Vagina (tissue), 2 donors: ENCODE measurements around the gene INSRR.

Experiments
- POLR2A ChIP-seq, 2 donors: fragments of 450-650 bp; IDR thresholded peaks; one replicate each; pipeline ENCODE4 v1.6.1; 2017; ENCODE audit warnings: antibody characterized with exemption in 2 of 2, mild to moderate bottlenecking in 2 of 2, moderate library complexity in 2 of 2
- POLR2AphosphoS5 ChIP-seq, 2 donors: sonication (generic); formaldehyde crosslinking; IDR thresholded peaks; one replicate each; pipeline ENCODE4 v1.9.0; 2017; ENCODE audit warnings: antibody characterized with exemption in 2 of 2, mild to moderate bottlenecking in 2 of 2, low read depth in 1 of 2; ENCODE audit not compliant: insufficient read depth in 1 of 2
- TF ChIP-seq, protein P1 (sequence below), 3 experiments: fragments of 450-650 bp in 2 of 3; fragments of 200-600 bp in 1 of 3; sonication (generic) in 1 of 3; IDR thresholded peaks; one replicate each; pipeline ENCODE4 v1.5.1; 2017 to 2019; ENCODE audit warnings: antibody characterized with exemption in 3 of 3, mild to moderate bottlenecking in 2 of 3, moderate library complexity in 2 of 3

DNA sequence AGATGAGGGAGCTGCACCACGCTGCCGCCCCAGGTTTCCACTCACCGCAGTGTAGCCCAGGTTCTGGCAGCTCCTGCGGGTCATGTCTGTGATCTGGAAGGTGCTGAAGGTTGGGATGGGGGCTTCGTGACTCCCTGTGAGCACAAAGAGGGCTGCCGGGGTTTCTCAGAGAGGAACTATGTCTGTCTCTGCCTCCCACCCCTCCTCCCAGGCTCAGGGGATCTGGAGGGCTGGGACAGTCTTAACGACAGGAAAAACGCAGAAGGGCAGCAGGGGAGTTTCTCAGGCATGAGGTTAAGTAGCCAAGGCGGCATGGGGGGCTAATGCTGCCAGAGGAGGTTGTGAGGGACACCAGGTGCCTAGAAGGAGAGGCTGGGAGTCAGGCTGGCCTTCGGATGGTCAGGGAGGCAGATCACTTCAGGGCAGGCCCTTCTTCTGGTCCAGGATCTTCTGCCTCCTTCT, 42.9 kb downstream of the INSRR start:
- no peak for TF ChIP-seq POLR2A (IDR thresholded peaks at IDR 0.05)
- TF ChIP-seq POLR2AphosphoS5 (IDR thresholded peaks at IDR 0.05; ENCODE audit: insufficient read depth in 1 of 2, low read depth in 1 of 2) = no peak
- TF ChIP-seq, protein P1, sequence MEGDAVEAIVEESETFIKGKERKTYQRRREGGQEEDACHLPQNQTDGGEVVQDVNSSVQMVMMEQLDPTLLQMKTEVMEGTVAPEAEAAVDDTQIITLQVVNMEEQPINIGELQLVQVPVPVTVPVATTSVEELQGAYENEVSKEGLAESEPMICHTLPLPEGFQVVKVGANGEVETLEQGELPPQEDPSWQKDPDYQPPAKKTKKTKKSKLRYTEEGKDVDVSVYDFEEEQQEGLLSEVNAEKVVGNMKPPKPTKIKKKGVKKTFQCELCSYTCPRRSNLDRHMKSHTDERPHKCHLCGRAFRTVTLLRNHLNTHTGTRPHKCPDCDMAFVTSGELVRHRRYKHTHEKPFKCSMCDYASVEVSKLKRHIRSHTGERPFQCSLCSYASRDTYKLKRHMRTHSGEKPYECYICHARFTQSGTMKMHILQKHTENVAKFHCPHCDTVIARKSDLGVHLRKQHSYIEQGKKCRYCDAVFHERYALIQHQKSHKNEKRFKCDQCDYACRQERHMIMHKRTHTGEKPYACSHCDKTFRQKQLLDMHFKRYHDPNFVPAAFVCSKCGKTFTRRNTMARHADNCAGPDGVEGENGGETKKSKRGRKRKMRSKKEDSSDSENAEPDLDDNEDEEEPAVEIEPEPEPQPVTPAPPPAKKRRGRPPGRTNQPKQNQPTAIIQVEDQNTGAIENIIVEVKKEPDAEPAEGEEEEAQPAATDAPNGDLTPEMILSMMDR (IDR thresholded peaks at IDR 0.05) = no peak
